ENCODE data around the gene PCSK5.
"Not testable (repeated sequence)": the region's sequence is repeated elsewhere in the genome, so short reads cannot be mapped to it uniquely, and the experiment has no call there.

PCSK5 gene

GRCh38 chr9:76049341-76049740, 158.9 kb downstream of the PCSK5 start:
- DNase-seq (ENCODE audit: low read depth) = no peak
- TF ChIP-seq CTCF (IDR thresholded peaks at IDR 0.05; ENCODE audit: low read depth, low read length, missing control alignments) = no peak
- H3K4me3 ChIP-seq (ENCODE audit: low read depth, low read length) = no peak overlapping the region

GRCh38 chr9:76067696-76068095, 177.2 kb downstream of the PCSK5 start:
- H3K4me3 ChIP-seq (ENCODE audit: low read depth, low read length) = no peak overlapping the region
- no peak for TF ChIP-seq CTCF (IDR thresholded peaks at IDR 0.05; ENCODE audit: low read depth, low read length, missing control alignments)

GRCh38 chr9:76077537-76077936, 187.1 kb downstream of the PCSK5 start:
- no peak overlapping the region for H3K4me3 ChIP-seq (ENCODE audit: low read depth, low read length)
- DNase-seq (ENCODE audit: low read depth) = no peak
- TF ChIP-seq CTCF (IDR thresholded peaks at IDR 0.05; ENCODE audit: low read depth, low read length, missing control alignments) = no peak

More at GRCh38 chr9:76067696-76068095, 177.2 kb downstream of the PCSK5 start:
- no peak for DNase-seq (ENCODE audit: low read depth)

GRCh38 chr9:76081281-76081680, 190.8 kb downstream of the PCSK5 start:
- not testable (repeated sequence) for DNase-seq (ENCODE audit: low read depth); H3K4me3 ChIP-seq (ENCODE audit: low read depth, low read length)

- no peak overlapping the region for H3K4me3 ChIP-seq (ENCODE audit: low read depth, low read length)
- DNase-seq (ENCODE audit: low read depth) = no peak
- TF ChIP-seq CTCF (IDR thresholded peaks at IDR 0.05; ENCODE audit: low read depth, low read length, missing control alignments) = no peak
These were observed 191.6 kb downstream of the PCSK5 start for GRCh38 chr9:76082057-76082456.

GRCh38 chr9:76085596-76085995, 195.1 kb downstream of the PCSK5 start:
- no peak overlapping the region for H3K4me3 ChIP-seq (ENCODE audit: low read depth, low read length)
- TF ChIP-seq CTCF (IDR thresholded peaks at IDR 0.05; ENCODE audit: low read depth, low read length, missing control alignments) = no peak
- DNase-seq (ENCODE audit: low read depth) = no peak

GRCh38 chr9:76086539-76086938, 196.1 kb downstream of the PCSK5 start:
- DNase-seq (ENCODE audit: low read depth) = no peak
- H3K4me3 ChIP-seq (ENCODE audit: low read depth, low read length) = no peak overlapping the region
- TF ChIP-seq CTCF (IDR thresholded peaks at IDR 0.05; ENCODE audit: low read depth, low read length, missing control alignments) = no peak

- DNase-seq (ENCODE audit: low read depth) = no peak
- no peak for TF ChIP-seq CTCF (IDR thresholded peaks at IDR 0.05; ENCODE audit: low read depth, low read length, missing control alignments)
- no peak overlapping the region for H3K4me3 ChIP-seq (ENCODE audit: low read depth, low read length)
These were observed 197.5 kb downstream of the PCSK5 start for GRCh38 chr9:76087976-76088375.
